ENCODE data around the gene CHEK1.
"Not testable (repeated sequence)": the region's sequence is repeated elsewhere in the genome, so short reads cannot be mapped to it uniquely, and the experiment has no call there.

CHEK1 gene

GRCh38 chr11:125701858-125702621, 77.1 kb downstream of the CHEK1 start:
- no peak for TF ChIP-seq CTCF (IDR thresholded peaks at IDR 0.05; ENCODE audit: low read length, missing control alignments)
- no peak overlapping the region for H3K4me3 ChIP-seq (replicated peaks; ENCODE audit: low read depth, low read length)
- no peak for DNase-seq (ENCODE audit: low read depth)

- H3K4me3 ChIP-seq (replicated peaks; ENCODE audit: low read depth, low read length); DNase-seq (ENCODE audit: low read depth): not testable (repeated sequence)
These were observed 79.7 kb downstream of the CHEK1 start for GRCh38 chr11:125704686-125705085.

- no peak for TF ChIP-seq CTCF (IDR thresholded peaks at IDR 0.05; ENCODE audit: low read length, missing control alignments)
These were observed 95.8 kb downstream of the CHEK1 start for GRCh38 chr11:125720781-125721180.

GRCh38 chr11:125724125-125724524, 99.2 kb downstream of the CHEK1 start:
- H3K4me3 ChIP-seq (replicated peaks; ENCODE audit: low read depth, low read length): no peak overlapping the region
- peak; percentile 49 for DNase-seq (ENCODE audit: low read depth)
- peak; percentile 47 for TF ChIP-seq CTCF (IDR thresholded peaks at IDR 0.05; ENCODE audit: low read length, missing control alignments)

More at GRCh38 chr11:125720781-125721180, 95.8 kb downstream of the CHEK1 start:
- no peak overlapping the region for H3K4me3 ChIP-seq (replicated peaks; ENCODE audit: low read depth, low read length)
- DNase-seq (ENCODE audit: low read depth): no peak
